ENCODE data around the gene RNF215. TPM values are rescaled to one million over a fixed set of nuclear protein-coding genes. Genes with fewer than 3 reads are reported as not detected.
"Not testable (repeated sequence)": the region's sequence is repeated elsewhere in the genome, so short reads cannot be mapped to it uniquely, and the experiment has no call there.

The RNF215 gene
- total RNA-seq, 1 donor from 2014 or later, result 39.4 TPM

- no peak for DNase-seq (ENCODE audit: low spot score in 2 of 2, unreplicated experiment in 2 of 2)
- TF ChIP-seq, protein P1, sequence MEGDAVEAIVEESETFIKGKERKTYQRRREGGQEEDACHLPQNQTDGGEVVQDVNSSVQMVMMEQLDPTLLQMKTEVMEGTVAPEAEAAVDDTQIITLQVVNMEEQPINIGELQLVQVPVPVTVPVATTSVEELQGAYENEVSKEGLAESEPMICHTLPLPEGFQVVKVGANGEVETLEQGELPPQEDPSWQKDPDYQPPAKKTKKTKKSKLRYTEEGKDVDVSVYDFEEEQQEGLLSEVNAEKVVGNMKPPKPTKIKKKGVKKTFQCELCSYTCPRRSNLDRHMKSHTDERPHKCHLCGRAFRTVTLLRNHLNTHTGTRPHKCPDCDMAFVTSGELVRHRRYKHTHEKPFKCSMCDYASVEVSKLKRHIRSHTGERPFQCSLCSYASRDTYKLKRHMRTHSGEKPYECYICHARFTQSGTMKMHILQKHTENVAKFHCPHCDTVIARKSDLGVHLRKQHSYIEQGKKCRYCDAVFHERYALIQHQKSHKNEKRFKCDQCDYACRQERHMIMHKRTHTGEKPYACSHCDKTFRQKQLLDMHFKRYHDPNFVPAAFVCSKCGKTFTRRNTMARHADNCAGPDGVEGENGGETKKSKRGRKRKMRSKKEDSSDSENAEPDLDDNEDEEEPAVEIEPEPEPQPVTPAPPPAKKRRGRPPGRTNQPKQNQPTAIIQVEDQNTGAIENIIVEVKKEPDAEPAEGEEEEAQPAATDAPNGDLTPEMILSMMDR (IDR thresholded peaks at IDR 0.05; ENCODE audit: unreplicated experiment), result no peak
- Mint-ChIP-seq H3K36me3 (peaks cover 4% of the 10 kb centered on the region), H3K27me3 (ENCODE audit: low read depth) (no peaks in the 10 kb centered on the region), H3K4me1 (no peaks in the 10 kb centered on the region), H3K4me3 (no peak overlapping the region), H3K27ac (no peak overlapping the region), H3K9me3 (no peaks in the 10 kb centered on the region)
Observed at GRCh38 chr22:30408388-30409102, 21.3 kb upstream of the RNF215 start.

- Mint-ChIP-seq H3K27ac (no peak overlapping the region), H3K9me3 (no peaks in the 10 kb centered on the region), H3K4me1 (peaks cover 8% of the 10 kb centered on the region), H3K4me3 (no peak overlapping the region), H3K27me3 (ENCODE audit: low read depth) (no peaks in the 10 kb centered on the region), H3K36me3 (peaks cover 2% of the 10 kb centered on the region)
- DNase-seq (ENCODE audit: low spot score in 2 of 2, unreplicated experiment in 2 of 2), result no peak
- TF ChIP-seq, protein P1 (IDR thresholded peaks at IDR 0.05; ENCODE audit: unreplicated experiment), result no peak
Observed at GRCh38 chr22:30406400-30406799, 19.2 kb upstream of the RNF215 start.

DNA sequence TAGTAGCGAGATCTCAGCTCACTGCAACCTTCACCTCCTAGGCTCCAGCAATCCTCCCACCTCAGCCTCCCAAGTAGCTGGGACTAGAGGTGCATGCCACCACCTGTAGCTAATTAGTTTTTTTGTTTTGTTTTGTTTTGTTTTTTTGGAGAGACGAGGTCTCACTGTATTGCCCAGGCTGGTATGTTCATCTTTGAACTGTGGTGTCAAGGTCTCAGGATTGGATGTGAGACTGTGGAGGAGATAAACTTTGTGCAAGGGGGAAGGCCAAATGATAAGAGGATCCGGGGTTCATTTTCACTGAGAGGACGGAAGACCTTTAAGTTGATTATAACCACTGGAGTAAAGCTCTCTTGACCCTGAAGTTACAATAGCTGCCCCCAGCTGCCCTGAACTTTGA, 18.5 kb upstream of the RNF215 start:
- TF ChIP-seq, protein P1 (IDR thresholded peaks at IDR 0.05; ENCODE audit: unreplicated experiment), result no peak
- H3K36me3 Mint-ChIP-seq, result peaks cover 2% of the 10 kb centered on the region
- no peak for DNase-seq (ENCODE audit: low spot score in 2 of 2, unreplicated experiment in 2 of 2)
- peaks cover 8% of the 10 kb centered on the region for H3K4me1 Mint-ChIP-seq
- H3K27ac Mint-ChIP-seq, result no peak overlapping the region
- no peak overlapping the region for H3K4me3 Mint-ChIP-seq
- H3K9me3 Mint-ChIP-seq, result no peaks in the 10 kb centered on the region
- no peaks in the 10 kb centered on the region for H3K27me3 Mint-ChIP-seq (ENCODE audit: low read depth)

GRCh38 chr22:30404307-30404706, 17.1 kb upstream of the RNF215 start:
- TF ChIP-seq, protein P1 (IDR thresholded peaks at IDR 0.05; ENCODE audit: unreplicated experiment), result no peak
- Mint-ChIP-seq H3K27me3 (ENCODE audit: low read depth) (no peaks in the 10 kb centered on the region), H3K4me3 (no peak overlapping the region), H3K9me3 (no peaks in the 10 kb centered on the region), H3K36me3 (no peaks in the 10 kb centered on the region), H3K4me1 (peaks cover 8% of the 10 kb centered on the region), H3K27ac (no peak overlapping the region)
- no peak for DNase-seq (ENCODE audit: low spot score in 2 of 2, unreplicated experiment in 2 of 2)

DNA sequence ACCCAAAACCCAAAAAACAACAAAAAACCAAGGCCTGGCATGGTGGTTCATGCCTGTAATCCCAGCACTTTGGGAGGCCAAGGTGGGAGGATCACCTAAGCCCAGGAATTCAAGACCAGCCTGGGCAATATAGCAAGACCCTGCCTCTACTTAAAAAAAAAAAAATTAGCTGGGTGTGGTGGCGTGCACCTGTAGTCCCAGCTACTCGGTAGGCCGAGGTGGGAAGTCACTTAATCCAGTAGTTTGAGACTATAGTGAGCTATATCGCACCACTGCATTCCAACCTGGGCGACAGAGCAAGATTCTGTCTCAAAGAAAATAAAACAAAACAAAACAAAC, 15.5 kb upstream of the RNF215 start:
- not testable (repeated sequence) for H3K27ac Mint-ChIP-seq; DNase-seq (ENCODE audit: low spot score in 2 of 2, unreplicated experiment in 2 of 2); H3K4me3 Mint-ChIP-seq; H3K9me3 Mint-ChIP-seq; H3K36me3 Mint-ChIP-seq
- H3K27me3 Mint-ChIP-seq (ENCODE audit: low read depth), result peaks cover 14% of the 10 kb centered on the region
- peaks cover 13% of the 10 kb centered on the region for H3K4me1 Mint-ChIP-seq

DNA sequence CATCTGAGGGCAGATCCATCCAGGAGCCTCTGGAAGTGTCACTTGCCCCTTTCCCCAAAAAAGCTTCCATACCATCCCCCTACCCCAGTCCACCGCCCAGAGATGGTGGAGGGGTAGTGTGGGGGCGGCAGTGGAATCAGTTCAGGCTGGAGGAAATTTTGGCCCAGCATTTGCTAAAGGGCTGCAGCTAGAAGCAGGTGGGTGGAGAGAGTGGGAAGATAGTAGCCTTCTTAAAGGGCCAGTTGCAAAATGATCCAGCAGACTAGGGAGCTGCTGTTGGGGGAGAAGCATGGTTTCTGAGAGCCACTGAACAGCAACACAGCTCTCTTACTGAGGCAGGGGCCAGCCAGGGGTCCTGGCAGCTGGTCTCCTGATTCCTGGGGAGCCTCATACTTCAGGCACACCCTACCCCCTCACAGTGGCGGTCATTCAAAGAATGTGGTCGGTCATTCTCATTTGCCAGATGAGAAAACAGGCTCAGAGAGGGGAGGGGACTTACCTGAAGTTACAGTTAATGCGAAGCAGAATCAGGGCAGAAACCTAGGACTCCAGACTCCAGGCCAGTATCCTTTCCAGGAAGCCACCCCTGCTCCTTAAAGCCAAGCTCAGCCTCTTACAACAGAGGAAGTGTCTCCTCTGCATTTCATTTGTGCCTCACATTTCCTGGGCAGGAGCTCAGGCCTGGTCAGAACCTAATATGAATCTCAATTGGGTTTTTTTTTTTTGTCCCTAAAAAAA, 15.0 kb upstream of the RNF215 start:
- TF ChIP-seq, protein P1 (IDR thresholded peaks at IDR 0.05; ENCODE audit: unreplicated experiment), result no peak
- H3K4me1 Mint-ChIP-seq, result peaks cover 16% of the 10 kb centered on the region
- peaks cover 19% of the 10 kb centered on the region for H3K27me3 Mint-ChIP-seq (ENCODE audit: low read depth)
- no peak for DNase-seq (ENCODE audit: low spot score in 2 of 2, unreplicated experiment in 2 of 2)
- H3K27ac Mint-ChIP-seq, result peak overlapping the region; percentile 34
- H3K9me3 Mint-ChIP-seq, result no peaks in the 10 kb centered on the region
- no peak overlapping the region for H3K4me3 Mint-ChIP-seq
- H3K36me3 Mint-ChIP-seq, result no peaks in the 10 kb centered on the region

GRCh38 chr22:30401024-30401423, 13.8 kb upstream of the RNF215 start:
- Mint-ChIP-seq H3K4me1 (peaks cover 21% of the 10 kb centered on the region), H3K27me3 (ENCODE audit: low read depth) (peaks cover 29% of the 10 kb centered on the region)
- DNase-seq (ENCODE audit: low spot score in 2 of 2, unreplicated experiment in 2 of 2); H3K9me3 Mint-ChIP-seq; H3K36me3 Mint-ChIP-seq; H3K27ac Mint-ChIP-seq; H3K4me3 Mint-ChIP-seq: not testable (repeated sequence)

All from mesothelial cell of epicardium (in vitro differentiated cells).